CMK (cell line): ENCODE data around the gene WDR72.

Source experiments
- DNase-seq: peaks from one replicate; pipeline ENCODE4 v3.0.0-alpha.2; 2010; ENCODE audit warnings: low read depth

WDR72 gene

GRCh38 chr15:53534105-53534839 is 225.2 kb downstream of the WDR72 start:
- no peak for DNase-seq

- no peak for DNase-seq
Measured at GRCh38 chr15:53530761-53531160, 228.7 kb downstream of the WDR72 start.

- no peak for DNase-seq
Measured at GRCh38 chr15:53527996-53528395, 231.5 kb downstream of the WDR72 start.

- DNase-seq, result no peak
Measured at GRCh38 chr15:53525894-53526293, 233.6 kb downstream of the WDR72 start.

GRCh38 chr15:53522991-53523390 is 236.5 kb downstream of the WDR72 start:
- no peak for DNase-seq

- DNase-seq, result no peak
Measured at GRCh38 chr15:53520996-53521395, 238.5 kb downstream of the WDR72 start.

- DNase-seq, result no peak
Measured at GRCh38 chr15:53513431-53513830, 246.0 kb downstream of the WDR72 start.

- DNase-seq, result no peak
Measured at GRCh38 chr15:53512029-53512428, 247.4 kb downstream of the WDR72 start.

- DNase-seq, result no peak
Measured at GRCh38 chr15:53511175-53511574, 248.3 kb downstream of the WDR72 start.

- no peak for DNase-seq
Measured at GRCh38 chr15:53506370-53506769, 253.1 kb downstream of the WDR72 start.

GRCh38 chr15:53498996-53499395 is 260.5 kb downstream of the WDR72 start:
- DNase-seq, result no peak

- no peak for DNase-seq
Measured at GRCh38 chr15:53490341-53490740, 269.1 kb downstream of the WDR72 start.

GRCh38 chr15:53482055-53482454 is 277.4 kb downstream of the WDR72 start:
- DNase-seq, result no peak

GRCh38 chr15:53477981-53478766 is 281.3 kb downstream of the WDR72 start:
- no peak for DNase-seq

GRCh38 chr15:53473886-53474285 is 285.6 kb downstream of the WDR72 start:
- no peak for DNase-seq

GRCh38 chr15:53473435-53473834 is 286.0 kb downstream of the WDR72 start:
- DNase-seq, result no peak

GRCh38 chr15:53472883-53473282 is 286.6 kb downstream of the WDR72 start:
- no peak for DNase-seq

GRCh38 chr15:53472210-53472609 is 287.3 kb downstream of the WDR72 start:
- no peak for DNase-seq

- no peak for DNase-seq
Measured at GRCh38 chr15:53470743-53471142, 288.7 kb downstream of the WDR72 start.

GRCh38 chr15:53469422-53469821 is 290.0 kb downstream of the WDR72 start:
- DNase-seq, result no peak
